ENCODE data around the gene IPO8.

GRCh38 chr12:30661210-30661609 is 34.5 kb downstream of the IPO8 start:
- no peak for TF ChIP-seq TAF1 (IDR thresholded peaks at IDR 0.05; ENCODE audit: borderline replicate concordance, insufficient read depth, low read length)
- TF ChIP-seq POLR2AphosphoS5 (IDR thresholded peaks at IDR 0.05; ENCODE audit: low read depth, low read length): no peak
- no peak for TF ChIP-seq REST (IDR thresholded peaks at IDR 0.05; ENCODE audit: insufficient read depth in 1 of 2, low read depth in 2 of 2, low read length in 2 of 2)

All from PFSK-1 (cell line).